ENCODE results near the gene PLEK.

GRCh38 chr2:68330691-68331090, 34.4 kb upstream of the PLEK start:
- TF ChIP-seq POLR2A (IDR thresholded peaks at IDR 0.05), result no peak
- TF ChIP-seq, protein P1, sequence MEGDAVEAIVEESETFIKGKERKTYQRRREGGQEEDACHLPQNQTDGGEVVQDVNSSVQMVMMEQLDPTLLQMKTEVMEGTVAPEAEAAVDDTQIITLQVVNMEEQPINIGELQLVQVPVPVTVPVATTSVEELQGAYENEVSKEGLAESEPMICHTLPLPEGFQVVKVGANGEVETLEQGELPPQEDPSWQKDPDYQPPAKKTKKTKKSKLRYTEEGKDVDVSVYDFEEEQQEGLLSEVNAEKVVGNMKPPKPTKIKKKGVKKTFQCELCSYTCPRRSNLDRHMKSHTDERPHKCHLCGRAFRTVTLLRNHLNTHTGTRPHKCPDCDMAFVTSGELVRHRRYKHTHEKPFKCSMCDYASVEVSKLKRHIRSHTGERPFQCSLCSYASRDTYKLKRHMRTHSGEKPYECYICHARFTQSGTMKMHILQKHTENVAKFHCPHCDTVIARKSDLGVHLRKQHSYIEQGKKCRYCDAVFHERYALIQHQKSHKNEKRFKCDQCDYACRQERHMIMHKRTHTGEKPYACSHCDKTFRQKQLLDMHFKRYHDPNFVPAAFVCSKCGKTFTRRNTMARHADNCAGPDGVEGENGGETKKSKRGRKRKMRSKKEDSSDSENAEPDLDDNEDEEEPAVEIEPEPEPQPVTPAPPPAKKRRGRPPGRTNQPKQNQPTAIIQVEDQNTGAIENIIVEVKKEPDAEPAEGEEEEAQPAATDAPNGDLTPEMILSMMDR (IDR thresholded peaks at IDR 0.05), result no peak

All from right lobe of liver (tissue), 4 donors.